Measurements from ENCODE around the gene N4BP3. TPM values are rescaled to one million over a fixed set of nuclear protein-coding genes. Genes with fewer than 3 reads are reported as not detected.

The N4BP3 gene
- total and polyA plus RNA-seq, 2 experiments from 2014 or later = 9.8 to 58.2 TPM

- peaks cover 6% of the 10 kb centered on the region for H3K27me3 Mint-ChIP-seq (ENCODE audit: insufficient read depth, low read depth, poor library complexity)
- no peak overlapping the region for H3K4me2 ChIP-seq
- H3K27ac Mint-ChIP-seq = no peak overlapping the region
Observed at GRCh38 chr5:178137991-178138390, 24.7 kb downstream of the N4BP3 start.

GRCh38 chr5:178141550-178141949, 28.2 kb downstream of the N4BP3 start:
- H3K27ac Mint-ChIP-seq = peak overlapping the region; percentile 43; the same call in 1 of the 2 replicates
- ATAC-seq (no peak), DNase-seq (ENCODE audit: low spot score) (no peak)
- no peaks in the 10 kb centered on the region for H3K9me3 Mint-ChIP-seq
- Histone ChIP-seq H3K79me2 (replicated peaks; ENCODE audit: insufficient read depth) (peaks cover 7% of the 10 kb centered on the region), H4K20me1 (replicated peaks; ENCODE audit: insufficient read depth) (peaks cover 17% of the 10 kb centered on the region; the same call in 1 of the 2 replicates), H3K4me1 (ENCODE audit: insufficient read depth) (no peaks in the 10 kb centered on the region), H2AFZ (no peak overlapping the region), H3K36me3 (ENCODE audit: insufficient read depth) (peaks cover 66% of the 10 kb centered on the region), H3K27me3 (ENCODE audit: insufficient read depth) (no peaks in the 10 kb centered on the region), H3K4me2 (no peak overlapping the region), H3F3A (replicated peaks; ENCODE audit: low read depth) (peaks cover 29% of the 10 kb centered on the region), H3K4me3 (no peak overlapping the region), H3K9me2 (ENCODE audit: insufficient read depth) (no peaks in the 10 kb centered on the region), H3K27ac (ENCODE audit: low read depth) (0 out of 2 replicates have a peak overlapping the region, but pooled peaks have one; percentile 50)
- H3K36me3 Mint-ChIP-seq (ENCODE audit: low read depth) = peaks cover 93% of the 10 kb centered on the region
- H3K27me3 Mint-ChIP-seq (ENCODE audit: insufficient read depth, low read depth, poor library complexity) = peaks cover 6% of the 10 kb centered on the region
- H3K4me1 Mint-ChIP-seq = peaks cover 7% of the 10 kb centered on the region
- H3K4me3 Mint-ChIP-seq = no peak overlapping the region
- no peak for TF ChIP-seq STAT1 (IDR thresholded peaks at IDR 0.05; ENCODE audit: unreplicated experiment)
- no peak for TF ChIP-seq POLR2AphosphoS5 (IDR thresholded peaks at IDR 0.05; ENCODE audit: low read depth)
- TF ChIP-seq ZNF114 (CRISPR knock-in tag; IDR thresholded peaks at IDR 0.05) = no peak
- TF ChIP-seq ZNF462 (CRISPR knock-in tag; IDR thresholded peaks at IDR 0.05) = no peak
- no peak for TF ChIP-seq ZNF331 (CRISPR knock-in tag; IDR thresholded peaks at IDR 0.05; ENCODE audit: low read depth)
- TF ChIP-seq CTCF (conservative IDR thresholded peaks at IDR 0.05; ENCODE audit: low read depth in 2 of 2) = no peak
- TF ChIP-seq EZH2phosphoT487 (IDR thresholded peaks at IDR 0.05; ENCODE audit: unreplicated experiment) = no peak

More at GRCh38 chr5:178137991-178138390, 24.7 kb downstream of the N4BP3 start:
- Histone ChIP-seq H2AFZ (no peak overlapping the region), H3K79me2 (replicated peaks; ENCODE audit: insufficient read depth) (peaks cover 42% of the 10 kb centered on the region), H3F3A (replicated peaks; ENCODE audit: low read depth) (peaks cover 21% of the 10 kb centered on the region; the same call in 1 of the 2 replicates), H3K27me3 (ENCODE audit: insufficient read depth) (no peaks in the 10 kb centered on the region), H4K20me1 (replicated peaks; ENCODE audit: insufficient read depth) (peaks cover 20% of the 10 kb centered on the region; the same call in 1 of the 2 replicates), H3K9me2 (ENCODE audit: insufficient read depth) (no peaks in the 10 kb centered on the region), H3K4me1 (ENCODE audit: insufficient read depth) (no peaks in the 10 kb centered on the region), H3K4me3 (no peak overlapping the region), H3K27ac (ENCODE audit: low read depth) (no peak overlapping the region), H3K36me3 (ENCODE audit: insufficient read depth) (peaks cover 52% of the 10 kb centered on the region)
- H3K4me1 Mint-ChIP-seq = peaks cover 24% of the 10 kb centered on the region
- H3K36me3 Mint-ChIP-seq (ENCODE audit: low read depth) = peaks cover 94% of the 10 kb centered on the region
- H3K4me3 Mint-ChIP-seq = no peak overlapping the region
- no peak for DNase-seq (ENCODE audit: low spot score)
- TF ChIP-seq CREB1 (CRISPR knock-in tag; IDR thresholded peaks at IDR 0.05; ENCODE audit: low read depth) (no peak), EZH2phosphoT487 (IDR thresholded peaks at IDR 0.05; ENCODE audit: unreplicated experiment) (no peak), ZNF331 (CRISPR knock-in tag; IDR thresholded peaks at IDR 0.05; ENCODE audit: low read depth) (no peak), POLR2AphosphoS5 (IDR thresholded peaks at IDR 0.05; ENCODE audit: low read depth) (peak; percentile 36; the same call in 1 of the 2 replicates), ZNF114 (CRISPR knock-in tag; IDR thresholded peaks at IDR 0.05) (no peak)
- no peaks in the 10 kb centered on the region for H3K9me3 Mint-ChIP-seq
- ATAC-seq = no peak
